HepG2 (cell line): ENCODE data around the gene MFRP.

ENCODE experiments used
- CHD4 ChIP-seq: fragments of 200-600 bp; sonication (generic); IDR thresholded peaks from 2 replicates; pipeline ENCODE4 v1.7.0; 2017; ENCODE audit warnings: mild to moderate bottlenecking, low read length, borderline replicate concordance
- FOXP1 ChIP-seq, 2 experiments: fragments of 450-650 bp in 1 of 2; IDR thresholded peaks; 2 replicates each; pipeline ENCODE4 v1.6.1; 2017 to 2018; ENCODE audit warnings: antibody characterized with exemption in 1 of 2
- NCOR1 ChIP-seq: fragments of 200-600 bp; sonication (generic); IDR thresholded peaks from 2 replicates; pipeline ENCODE4 v1.7.0; 2017; ENCODE audit warnings: antibody characterized with exemption, low read length, borderline replicate concordance
- POLR2AphosphoS5 ChIP-seq: IDR thresholded peaks from 2 replicates; pipeline ENCODE4 v1.6.1; 2012; ENCODE audit warnings: low read depth, low read length
- YY1 ChIP-seq: IDR thresholded peaks from 2 replicates; pipeline ENCODE4 v1.6.1; 2011; ENCODE audit warnings: low read length, low read depth, moderate library complexity, mild to moderate bottlenecking; ENCODE audit not compliant: insufficient read depth, insufficient replicate concordance
- TF ChIP-seq, protein P1 (sequence below): sonication (generic); formaldehyde crosslinking; IDR thresholded peaks from 2 replicates; pipeline ENCODE4 v1.4.0; 2020; ENCODE audit warnings: low read depth, mild to moderate bottlenecking, missing genetic modification reagents
- TF ChIP-seq, protein P2 (sequence below): sonication (generic); formaldehyde crosslinking; IDR thresholded peaks from 2 replicates; pipeline ENCODE4 v1.4.0; 2020; ENCODE audit warnings: missing genetic modification reagents
- TF ChIP-seq, protein P3 (sequence below): sonication (generic); formaldehyde crosslinking; IDR thresholded peaks from 2 replicates; pipeline ENCODE4 v1.9.0; 2021; ENCODE audit warnings: missing genetic modification reagents, borderline replicate concordance

DNA sequence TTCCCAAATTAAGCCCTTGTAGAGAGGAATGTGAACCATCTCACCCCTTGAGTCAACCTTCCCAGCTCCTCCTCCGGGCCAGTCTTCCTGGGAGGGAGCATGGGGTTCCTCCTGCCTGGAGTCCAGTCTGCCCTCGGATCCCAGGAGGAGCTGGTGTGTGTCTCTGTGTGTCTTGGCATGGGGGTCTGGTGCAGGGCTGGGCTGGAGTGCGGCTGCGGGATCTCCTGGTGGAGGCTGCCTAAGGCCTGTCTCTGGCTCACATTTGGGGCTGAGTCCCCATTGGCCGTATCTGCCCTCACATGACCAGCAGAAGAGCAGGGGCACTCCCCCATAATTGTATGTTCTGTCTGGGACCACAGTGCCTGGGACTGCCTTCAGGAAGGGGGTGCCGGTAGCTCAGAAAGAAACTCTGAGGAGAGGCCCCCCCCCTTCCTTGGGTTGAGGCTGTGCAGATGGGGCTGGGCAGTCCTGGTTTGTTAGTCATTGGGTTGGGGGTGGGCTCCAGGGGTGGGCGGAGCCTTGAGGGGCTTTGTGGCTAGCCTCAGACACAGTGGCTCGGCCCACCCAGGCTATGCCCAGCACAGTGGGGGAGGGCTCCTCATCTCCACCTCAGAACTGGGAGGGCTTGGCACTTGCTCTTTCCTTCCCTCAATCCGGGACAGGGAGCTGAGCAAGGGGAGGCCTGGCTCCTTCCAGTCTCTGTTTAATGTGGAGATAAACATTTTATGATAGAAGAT lies 8.8 kb downstream of the MFRP start:
- TF ChIP-seq, protein P1, sequence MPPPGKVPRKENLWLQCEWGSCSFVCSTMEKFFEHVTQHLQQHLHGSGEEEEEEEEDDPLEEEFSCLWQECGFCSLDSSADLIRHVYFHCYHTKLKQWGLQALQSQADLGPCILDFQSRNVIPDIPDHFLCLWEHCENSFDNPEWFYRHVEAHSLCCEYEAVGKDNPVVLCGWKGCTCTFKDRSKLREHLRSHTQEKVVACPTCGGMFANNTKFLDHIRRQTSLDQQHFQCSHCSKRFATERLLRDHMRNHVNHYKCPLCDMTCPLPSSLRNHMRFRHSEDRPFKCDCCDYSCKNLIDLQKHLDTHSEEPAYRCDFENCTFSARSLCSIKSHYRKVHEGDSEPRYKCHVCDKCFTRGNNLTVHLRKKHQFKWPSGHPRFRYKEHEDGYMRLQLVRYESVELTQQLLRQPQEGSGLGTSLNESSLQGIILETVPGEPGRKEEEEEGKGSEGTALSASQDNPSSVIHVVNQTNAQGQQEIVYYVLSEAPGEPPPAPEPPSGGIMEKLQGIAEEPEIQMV = no peak
- TF ChIP-seq NCOR1 (no peak), FOXP1 (IDR thresholded peaks at IDR 0.05) (no peak), FOXP1 (CRISPR knock-in tag; IDR thresholded peaks at IDR 0.05) (no peak), POLR2AphosphoS5 (no peak), CHD4 (no peak), YY1 (no peak)
- TF ChIP-seq, protein P2, sequence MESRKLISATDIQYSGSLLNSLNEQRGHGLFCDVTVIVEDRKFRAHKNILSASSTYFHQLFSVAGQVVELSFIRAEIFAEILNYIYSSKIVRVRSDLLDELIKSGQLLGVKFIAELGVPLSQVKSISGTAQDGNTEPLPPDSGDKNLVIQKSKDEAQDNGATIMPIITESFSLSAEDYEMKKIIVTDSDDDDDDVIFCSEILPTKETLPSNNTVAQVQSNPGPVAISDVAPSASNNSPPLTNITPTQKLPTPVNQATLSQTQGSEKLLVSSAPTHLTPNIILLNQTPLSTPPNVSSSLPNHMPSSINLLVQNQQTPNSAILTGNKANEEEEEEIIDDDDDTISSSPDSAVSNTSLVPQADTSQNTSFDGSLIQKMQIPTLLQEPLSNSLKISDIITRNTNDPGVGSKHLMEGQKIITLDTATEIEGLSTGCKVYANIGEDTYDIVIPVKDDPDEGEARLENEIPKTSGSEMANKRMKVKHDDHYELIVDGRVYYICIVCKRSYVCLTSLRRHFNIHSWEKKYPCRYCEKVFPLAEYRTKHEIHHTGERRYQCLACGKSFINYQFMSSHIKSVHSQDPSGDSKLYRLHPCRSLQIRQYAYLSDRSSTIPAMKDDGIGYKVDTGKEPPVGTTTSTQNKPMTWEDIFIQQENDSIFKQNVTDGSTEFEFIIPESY (CRISPR knock-in tag) = no peak
- TF ChIP-seq, protein P3, sequence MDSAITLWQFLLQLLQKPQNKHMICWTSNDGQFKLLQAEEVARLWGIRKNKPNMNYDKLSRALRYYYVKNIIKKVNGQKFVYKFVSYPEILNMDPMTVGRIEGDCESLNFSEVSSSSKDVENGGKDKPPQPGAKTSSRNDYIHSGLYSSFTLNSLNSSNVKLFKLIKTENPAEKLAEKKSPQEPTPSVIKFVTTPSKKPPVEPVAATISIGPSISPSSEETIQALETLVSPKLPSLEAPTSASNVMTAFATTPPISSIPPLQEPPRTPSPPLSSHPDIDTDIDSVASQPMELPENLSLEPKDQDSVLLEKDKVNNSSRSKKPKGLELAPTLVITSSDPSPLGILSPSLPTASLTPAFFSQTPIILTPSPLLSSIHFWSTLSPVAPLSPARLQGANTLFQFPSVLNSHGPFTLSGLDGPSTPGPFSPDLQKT = no peak
